DOHH2 (cell line): ENCODE data around the gene EPSTI1.

ENCODE experiments used
- CTCF ChIP-seq: fragments of 200-600 bp; sonication (generic); IDR thresholded peaks from one replicate; pipeline ENCODE4 v1.5.1; 2014; ENCODE audit warnings: antibody characterized with exemption, mild to moderate bottlenecking, low read depth, low read length; ENCODE audit not compliant: poor library complexity, severe bottlenecking
- EZH2phosphoT487 ChIP-seq: fragments of 200-600 bp; sonication (generic); IDR thresholded peaks from 2 replicates; pipeline ENCODE4 v1.6.1; 2017; ENCODE audit warnings: borderline replicate concordance, mild to moderate bottlenecking, antibody characterized with exemption, low read length, moderate library complexity, mixed read lengths

GRCh38 chr13:43006893-43007631 is 15.0 kb upstream of the EPSTI1 start:
- TF ChIP-seq CTCF = no peak
- TF ChIP-seq EZH2phosphoT487 = no peak
